Ascending aorta (tissue), 2 donors: ENCODE data around the gene DVL1. TPM values are rescaled to one million over a fixed set of nuclear protein-coding genes. Genes with fewer than 3 reads are reported as not detected.

Experiments
- DNase-seq, 2 donors: peaks; one replicate each; pipeline ENCODE4 v3.0.0-alpha.2; 2019; ENCODE audit warnings: low spot score in 2 of 2
- H3K27ac ChIP-seq, 2 donors: fragments of 200-600 bp; sonication (generic); one replicate each; pipeline ENCODE4 v1.5.1; 2016 to 2017; ENCODE audit warnings: mild to moderate bottlenecking in 1 of 2
- H3K27me3 ChIP-seq: fragments of 200-600 bp; sonication (generic); one replicate; pipeline ENCODE4 v1.5.1; 2017
- H3K36me3 ChIP-seq, 2 donors: fragments of 200-600 bp; sonication (generic); one replicate each; pipeline ENCODE4 v1.5.1; 2016
- H3K4me1 ChIP-seq, 2 donors: fragments of 200-600 bp; sonication (generic); one replicate each; pipeline ENCODE4 v1.5.1; 2016 to 2017; ENCODE audit warnings: mild to moderate bottlenecking in 1 of 2
- H3K4me3 ChIP-seq, 2 donors: fragments of 200-600 bp; sonication (generic); one replicate each; pipeline ENCODE4 v1.5.1; 2016 to 2017; ENCODE audit warnings: mild to moderate bottlenecking in 1 of 2
- H3K9me3 ChIP-seq, 2 donors: fragments of 200-600 bp; sonication (generic); one replicate each; pipeline ENCODE4 v1.5.1; 2016
- intact Hi-C: fragments of 100-400 bp; cut with DNase I; formaldehyde crosslinking; loops from one replicate; pipeline ENCODE4 v1.15.1; 2023
- total RNA-seq: library from RNA; depleted of rRNA; stranded (reverse); fragments of >200 nt; gene quantifications from one replicate; pipeline ENCODE4 v1.1.0, GENCODE V29; 2016
- TF ChIP-seq, protein P1 (sequence below), 3 experiments: fragments of 200-600 bp in 2 of 3; fragments of 450-650 bp in 1 of 3; sonication (generic) in 2 of 3; IDR thresholded peaks; one replicate each; pipeline ENCODE4 v1.5.1; 2016 to 2019; ENCODE audit warnings: antibody characterized with exemption in 3 of 3, mild to moderate bottlenecking in 1 of 3, moderate library complexity in 1 of 3

The DVL1 gene
- total RNA-seq, 1 donor from 2014 or later: 66.7 TPM

DNA sequence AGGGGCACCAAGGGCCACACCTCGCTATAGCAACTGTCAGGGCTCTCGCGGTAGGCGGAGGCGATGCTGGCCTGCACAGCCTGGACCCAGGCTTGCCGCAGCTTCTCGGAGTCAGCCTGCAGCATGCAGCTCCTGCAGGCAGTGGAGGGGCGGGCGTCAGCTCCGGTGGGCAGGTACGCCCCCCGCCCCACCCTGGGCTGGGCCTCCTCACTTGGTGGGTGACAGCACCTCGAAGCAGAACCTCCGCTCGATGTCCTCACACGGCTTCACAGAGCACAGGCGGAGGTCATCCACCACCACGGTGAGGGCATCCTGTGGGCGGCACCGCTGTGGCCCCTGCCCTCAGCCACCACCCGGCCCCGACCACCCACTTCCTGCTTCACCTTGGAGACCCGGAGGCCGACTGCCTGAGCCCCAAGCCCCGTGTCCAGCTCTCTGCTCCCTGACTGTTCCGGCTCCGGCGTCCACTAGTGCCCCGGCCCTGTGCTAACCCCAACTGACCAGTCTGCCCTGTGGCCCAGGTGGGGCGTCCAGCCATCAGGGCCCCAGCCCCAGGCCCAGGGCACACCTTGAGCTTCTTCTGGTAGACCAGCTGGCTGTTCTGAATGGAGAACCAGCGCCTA lies 51.3 kb downstream of the DVL1 start:
- TF ChIP-seq, protein P1, sequence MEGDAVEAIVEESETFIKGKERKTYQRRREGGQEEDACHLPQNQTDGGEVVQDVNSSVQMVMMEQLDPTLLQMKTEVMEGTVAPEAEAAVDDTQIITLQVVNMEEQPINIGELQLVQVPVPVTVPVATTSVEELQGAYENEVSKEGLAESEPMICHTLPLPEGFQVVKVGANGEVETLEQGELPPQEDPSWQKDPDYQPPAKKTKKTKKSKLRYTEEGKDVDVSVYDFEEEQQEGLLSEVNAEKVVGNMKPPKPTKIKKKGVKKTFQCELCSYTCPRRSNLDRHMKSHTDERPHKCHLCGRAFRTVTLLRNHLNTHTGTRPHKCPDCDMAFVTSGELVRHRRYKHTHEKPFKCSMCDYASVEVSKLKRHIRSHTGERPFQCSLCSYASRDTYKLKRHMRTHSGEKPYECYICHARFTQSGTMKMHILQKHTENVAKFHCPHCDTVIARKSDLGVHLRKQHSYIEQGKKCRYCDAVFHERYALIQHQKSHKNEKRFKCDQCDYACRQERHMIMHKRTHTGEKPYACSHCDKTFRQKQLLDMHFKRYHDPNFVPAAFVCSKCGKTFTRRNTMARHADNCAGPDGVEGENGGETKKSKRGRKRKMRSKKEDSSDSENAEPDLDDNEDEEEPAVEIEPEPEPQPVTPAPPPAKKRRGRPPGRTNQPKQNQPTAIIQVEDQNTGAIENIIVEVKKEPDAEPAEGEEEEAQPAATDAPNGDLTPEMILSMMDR (IDR thresholded peaks at IDR 0.05): no peak
- intact Hi-C loops: no loop called here
- Histone ChIP-seq H3K27ac (no peak overlapping the region), H3K9me3 (no peaks in the 10 kb centered on the region), H3K4me3 (no peak overlapping the region), H3K36me3 (peaks cover 4 to 28% of the 10 kb centered on the region in 2 donors), H3K4me1 (no peaks in the 10 kb centered on the region), H3K27me3 (no peaks in the 10 kb centered on the region)
- DNase-seq: no peak

GRCh38 chr1:1296070-1297061 lies 52.9 kb downstream of the DVL1 start:
- TF ChIP-seq, protein P1 (IDR thresholded peaks at IDR 0.05): no peak
- H3K36me3 ChIP-seq: peaks cover 4 to 28% of the 10 kb centered on the region in 2 donors
- no peak overlapping the region for H3K4me3 ChIP-seq
- no peaks in the 10 kb centered on the region for H3K9me3 ChIP-seq
- H3K4me1 ChIP-seq: peaks cover 0 to 3% of the 10 kb centered on the region in 2 donors
- intact Hi-C loops: no loop called here
- H3K27ac ChIP-seq: no peak overlapping the region
- no peaks in the 10 kb centered on the region for H3K27me3 ChIP-seq
- no peak for DNase-seq

- H3K36me3 ChIP-seq: peaks cover 4 to 28% of the 10 kb centered on the region in 2 donors
- intact Hi-C loops: no loop called here
- no peak overlapping the region for H3K4me3 ChIP-seq
- H3K4me1 ChIP-seq: peaks cover 3 to 4% of the 10 kb centered on the region in 2 donors
- H3K27ac ChIP-seq: no peak overlapping the region
- H3K27me3 ChIP-seq: no peaks in the 10 kb centered on the region
- TF ChIP-seq, protein P1 (IDR thresholded peaks at IDR 0.05): no peak
- DNase-seq: no peak
- H3K9me3 ChIP-seq: no peaks in the 10 kb centered on the region
Measured at GRCh38 chr1:1295154-1295923, 53.9 kb downstream of the DVL1 start.

GRCh38 chr1:1294250-1294890 lies 54.8 kb downstream of the DVL1 start:
- H3K9me3 ChIP-seq: no peaks in the 10 kb centered on the region
- H3K27ac ChIP-seq: no peak overlapping the region
- peaks cover 4 to 28% of the 10 kb centered on the region in 2 donors for H3K36me3 ChIP-seq
- H3K4me3 ChIP-seq: no peak overlapping the region
- H3K4me1 ChIP-seq: peaks cover 3 to 4% of the 10 kb centered on the region in 2 donors
- TF ChIP-seq, protein P1 (IDR thresholded peaks at IDR 0.05): no peak
- DNase-seq: no peak
- intact Hi-C loops: loop anchor here (5.0 kb wide), 1 partner anchor 177 kb away; the partner anchor contains the start of gene C1orf159
- H3K27me3 ChIP-seq: no peaks in the 10 kb centered on the region
